Esophagus squamous epithelium (tissue), 5 donors: ENCODE data around the gene CEACAM16. TPM values are rescaled to one million over a fixed set of nuclear protein-coding genes. Genes with fewer than 3 reads are reported as not detected.
A peak's percentile ranks its signal among the peaks of the same experiment; 100 is the strongest.

Experiments used
- DNase-seq: peaks from one replicate; lab custom pipeline; 2025; lab: John Stamatoyannopoulos, UW
- H3K27ac ChIP-seq, 4 donors: fragments of 200-600 bp; sonication (generic); one replicate each; pipeline ENCODE4 v1.5.1; 2016 to 2019; ENCODE audit warnings: mild to moderate bottlenecking in 1 of 4
- H3K27me3 ChIP-seq, 4 donors: fragments of 200-600 bp; sonication (generic); 1 replicate in 3 of 4; 2 replicates in 1 of 4; pipeline versions ENCODE4 v1.5.1 to v1.6.0; 2017 to 2021; ENCODE audit warnings: antibody characterized with exemption in 1 of 4
- H3K36me3 ChIP-seq, 3 donors: fragments of 200-600 bp; sonication (generic); one replicate each; pipeline ENCODE4 v1.5.1; 2016 to 2019
- H3K4me1 ChIP-seq, 3 donors: fragments of 200-600 bp; sonication (generic); one replicate each; pipeline ENCODE4 v1.5.1; 2017 to 2019
- H3K4me3 ChIP-seq, 4 donors: fragments of 200-600 bp; sonication (generic); 1 replicate in 3 of 4; 2 replicates in 1 of 4; pipeline ENCODE4 v1.5.1; 2016 to 2019; ENCODE audit warnings: mild to moderate bottlenecking in 2 of 4, moderate library complexity in 1 of 4
- H3K9me3 ChIP-seq, 3 donors: fragments of 200-600 bp; sonication (generic); one replicate each; pipeline ENCODE4 v1.5.1; 2016 to 2019
- POLR2A ChIP-seq, 4 donors: fragments of 450-650 bp; IDR thresholded peaks; one replicate each; pipeline ENCODE4 v1.6.1; 2017; ENCODE audit warnings: antibody characterized with exemption in 4 of 4, mild to moderate bottlenecking in 4 of 4, moderate library complexity in 3 of 4
- WGBS, 2 donors: methylation state at CpG; one replicate each; pipeline ENCODE4 v1.1.5; 2018; 5-methylcytosine and 5-hydroxymethylcytosine counted together
- intact Hi-C: fragments of 100-400 bp; cut with DNase I; formaldehyde crosslinking; loops from one replicate; pipeline ENCODE4 v1.15.0; 2022
- total RNA-seq, 4 donors: library from RNA; depleted of rRNA; stranded (reverse); fragments of >200 nt; gene quantifications; one replicate each; pipeline ENCODE4 v1.1.0, GENCODE V29; 2016
- TF ChIP-seq, protein P1 (sequence below), 6 experiments: fragments of 450-650 bp in 4 of 6; fragments of 200-600 bp in 2 of 6; sonication (generic) in 2 of 6; IDR thresholded peaks; one replicate each; pipeline ENCODE4 v1.5.1; 2016 to 2019; ENCODE audit warnings: antibody characterized with exemption in 6 of 6, mild to moderate bottlenecking in 4 of 6, moderate library complexity in 4 of 6
- donor health status: DM: yes; HTN: yes; CAD: no.

The CEACAM16 gene
- total RNA-seq, 4 donors from 2014 or later: not detected

DNA sequence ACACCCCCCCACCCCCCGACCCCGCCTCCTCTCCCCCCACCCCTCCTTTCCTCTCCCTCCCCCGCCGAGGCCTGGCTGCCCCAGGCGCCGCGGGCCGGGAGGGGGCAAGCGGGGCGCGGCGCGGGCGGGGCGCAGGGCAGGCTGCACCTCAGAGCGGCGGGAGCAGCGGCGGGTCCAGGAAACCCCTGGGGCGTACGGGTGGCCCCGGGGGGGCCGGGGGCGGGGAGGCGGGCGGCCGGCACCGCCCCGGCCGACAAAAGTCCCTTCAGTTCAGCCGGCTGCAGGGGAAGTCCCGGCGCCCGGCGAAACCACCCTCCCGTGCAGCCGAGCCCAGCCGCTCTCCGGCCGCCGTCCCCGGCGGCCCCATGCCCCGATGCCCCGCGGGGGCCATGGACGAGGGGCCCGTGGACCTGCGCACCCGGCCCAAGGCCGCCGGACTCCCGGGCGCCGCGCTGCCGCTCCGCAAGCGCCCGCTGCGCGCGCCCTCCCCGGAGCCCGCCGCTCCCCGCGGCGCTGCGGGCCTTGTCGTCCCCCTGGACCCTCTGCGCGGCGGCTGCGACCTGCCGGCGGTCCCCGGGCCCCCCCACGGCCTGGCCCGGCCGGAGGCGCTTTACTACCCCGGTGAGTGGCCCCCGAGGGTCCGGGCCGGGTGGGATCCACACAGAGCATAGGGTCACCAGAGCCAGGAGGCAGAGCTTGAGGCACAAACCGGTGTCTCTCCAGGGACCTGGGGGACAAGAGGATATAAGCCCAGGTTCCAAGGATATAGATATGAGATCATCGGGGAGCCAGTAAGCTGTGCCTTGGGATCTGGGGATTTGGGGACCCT lies 49.7 kb downstream of the CEACAM16 start, which contains the start of gene BCL3:
Gene BCL3, plus strand, starts transcription at position 283 of the 829 bp plus-strand sequence. Its CDS starts 83 bp downstream, at position 366.
- Histone ChIP-seq H3K36me3 (peaks cover 0 to 25% (median 6%) of the 10 kb centered on the region in 3 donors), H3K4me3 (peak within 1 kb of the TSS; percentile 70 to 92 (median 76)), H3K9me3 (no peaks in the 10 kb centered on the region), H3K27me3 (no peaks in the 10 kb centered on the region), H3K4me1 (peaks cover 61 to 95% (median 68%) of the 10 kb centered on the region in 3 donors), H3K27ac (peak within 1 kb of the TSS; percentile 97 to 100 (median 98))
- 0 to 7% methylated on average over 2 to 4 of the region's 88 CpGs for WGBS, 2 donors
- DNase-seq: no peak
- intact Hi-C loops: no loop called here
- TF ChIP-seq, protein P1, sequence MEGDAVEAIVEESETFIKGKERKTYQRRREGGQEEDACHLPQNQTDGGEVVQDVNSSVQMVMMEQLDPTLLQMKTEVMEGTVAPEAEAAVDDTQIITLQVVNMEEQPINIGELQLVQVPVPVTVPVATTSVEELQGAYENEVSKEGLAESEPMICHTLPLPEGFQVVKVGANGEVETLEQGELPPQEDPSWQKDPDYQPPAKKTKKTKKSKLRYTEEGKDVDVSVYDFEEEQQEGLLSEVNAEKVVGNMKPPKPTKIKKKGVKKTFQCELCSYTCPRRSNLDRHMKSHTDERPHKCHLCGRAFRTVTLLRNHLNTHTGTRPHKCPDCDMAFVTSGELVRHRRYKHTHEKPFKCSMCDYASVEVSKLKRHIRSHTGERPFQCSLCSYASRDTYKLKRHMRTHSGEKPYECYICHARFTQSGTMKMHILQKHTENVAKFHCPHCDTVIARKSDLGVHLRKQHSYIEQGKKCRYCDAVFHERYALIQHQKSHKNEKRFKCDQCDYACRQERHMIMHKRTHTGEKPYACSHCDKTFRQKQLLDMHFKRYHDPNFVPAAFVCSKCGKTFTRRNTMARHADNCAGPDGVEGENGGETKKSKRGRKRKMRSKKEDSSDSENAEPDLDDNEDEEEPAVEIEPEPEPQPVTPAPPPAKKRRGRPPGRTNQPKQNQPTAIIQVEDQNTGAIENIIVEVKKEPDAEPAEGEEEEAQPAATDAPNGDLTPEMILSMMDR (IDR thresholded peaks at IDR 0.05): peak in 2 of 6 experiments; percentile 16 to 18
- peak in 2 of 4 donors; percentile 55 to 63 for TF ChIP-seq POLR2A (IDR thresholded peaks at IDR 0.05)

DNA sequence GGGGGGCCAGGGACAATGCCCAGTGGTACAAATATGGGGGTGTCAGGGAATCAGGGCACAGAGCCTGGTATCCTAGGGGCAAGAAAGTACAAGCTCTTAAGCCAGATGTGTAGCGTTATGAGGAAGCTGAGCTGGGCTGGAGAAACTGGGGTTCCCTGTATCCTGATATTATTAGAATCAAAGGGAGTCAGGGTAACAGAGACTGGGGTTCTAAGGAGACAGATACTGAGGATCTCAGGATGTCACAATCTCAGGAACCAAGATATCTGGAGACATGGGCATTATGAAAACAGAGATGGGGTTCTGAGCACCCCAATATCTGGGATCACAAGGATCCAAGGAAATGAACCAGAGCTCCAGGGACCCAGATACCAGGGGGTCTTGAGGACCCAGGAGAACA lies 50.3 kb downstream of the CEACAM16 start:
- no peaks in the 10 kb centered on the region for H3K27me3 ChIP-seq
- 0 to 8% methylated on average over 1 of the region's 1 CpG for WGBS, 2 donors
- no peaks in the 10 kb centered on the region for H3K9me3 ChIP-seq
- peaks cover 0 to 25% (median 6%) of the 10 kb centered on the region in 3 donors for H3K36me3 ChIP-seq
- peak overlapping the region; percentile 70 to 92 (median 76) for H3K4me3 ChIP-seq
- DNase-seq: no peak
- H3K4me1 ChIP-seq: peaks cover 61 to 95% (median 64%) of the 10 kb centered on the region in 3 donors
- TF ChIP-seq, protein P1 (IDR thresholded peaks at IDR 0.05): no peak
- no peak for TF ChIP-seq POLR2A (IDR thresholded peaks at IDR 0.05)
- peak overlapping the region; percentile 97 to 100 (median 98) for H3K27ac ChIP-seq
- intact Hi-C loops: no loop called here

DNA sequence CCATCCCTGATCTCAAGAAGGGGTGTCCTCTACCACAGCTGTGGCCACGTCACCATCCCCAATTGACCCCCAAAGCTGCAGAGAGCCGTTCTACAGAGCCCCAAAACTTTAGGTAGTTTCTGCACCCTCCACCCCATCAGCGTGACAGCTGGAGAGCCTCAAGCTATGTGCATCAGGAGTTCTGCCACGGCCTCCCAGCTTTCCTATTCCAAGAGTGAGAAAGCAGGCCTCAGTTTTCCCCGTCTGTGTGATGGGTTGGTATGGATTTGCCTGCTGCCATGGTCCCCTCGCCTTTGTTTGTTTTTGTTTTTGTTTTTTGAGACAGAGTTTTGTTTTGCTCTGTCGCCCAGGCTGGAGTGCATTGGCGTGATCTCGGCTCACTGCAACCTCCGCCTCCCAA lies 51.0 kb downstream of the CEACAM16 start:
- peak overlapping the region; percentile 97 to 100 (median 98) for H3K27ac ChIP-seq
- no peak for TF ChIP-seq POLR2A (IDR thresholded peaks at IDR 0.05)
- TF ChIP-seq, protein P1 (IDR thresholded peaks at IDR 0.05): no peak
- peak overlapping the region; percentile 70 to 92 (median 76) for H3K4me3 ChIP-seq
- H3K36me3 ChIP-seq: peaks cover 0 to 29% (median 9%) of the 10 kb centered on the region in 3 donors
- H3K27me3 ChIP-seq: no peaks in the 10 kb centered on the region
- DNase-seq: no peak
- H3K4me1 ChIP-seq: peaks cover 61 to 95% (median 64%) of the 10 kb centered on the region in 3 donors
- no peaks in the 10 kb centered on the region for H3K9me3 ChIP-seq
- 24 to 49% methylated on average over 10 of the region's 10 CpGs for WGBS, 2 donors
- intact Hi-C loops: no loop called here

DNA sequence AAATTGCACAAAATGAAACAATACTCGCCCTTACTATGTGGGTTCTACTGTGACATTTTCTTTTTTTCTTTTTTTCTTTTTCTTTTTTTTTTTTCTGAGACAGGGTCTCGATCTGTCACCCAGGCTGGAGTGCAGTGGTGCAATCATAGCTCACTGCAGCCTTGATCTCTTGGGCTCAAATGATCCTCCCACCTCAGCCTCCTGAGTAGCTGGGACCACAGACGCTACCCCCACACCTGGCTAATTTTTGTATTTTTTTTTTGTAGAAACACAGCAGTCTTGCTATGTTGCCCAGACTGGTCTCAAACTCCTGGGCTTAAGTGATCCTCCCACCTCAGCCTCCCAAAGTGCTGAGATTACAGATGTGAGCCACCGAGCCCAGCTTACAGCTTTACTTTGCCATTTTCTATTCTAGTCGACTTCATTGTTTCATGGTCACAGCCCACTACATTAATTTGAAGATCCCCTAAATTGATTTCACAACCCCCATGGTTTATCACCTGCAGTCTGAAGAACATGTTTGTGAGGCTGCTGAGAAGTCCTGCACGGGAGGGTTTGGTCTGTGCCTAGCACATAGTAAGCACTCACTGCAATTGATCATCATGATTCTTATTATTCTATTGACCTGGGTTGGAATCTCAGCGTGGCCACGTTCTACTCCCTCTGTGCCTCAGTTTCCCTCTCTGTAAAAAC lies 53.3 kb downstream of the CEACAM16 start:
- Histone ChIP-seq H3K4me1 (peaks cover 64 to 95% (median 66%) of the 10 kb centered on the region in 3 donors), H3K36me3 (peaks cover 10 to 52% (median 22%) of the 10 kb centered on the region in 3 donors), H3K9me3 (no peaks in the 10 kb centered on the region), H3K27me3 (no peaks in the 10 kb centered on the region), H3K4me3 (peak overlapping the region in 3 of 4 donors; percentile 48 to 70 (median 69)), H3K27ac (peak overlapping the region; percentile 90 to 100 (median 95))
- intact Hi-C loops: no loop called here
- TF ChIP-seq, protein P1 (IDR thresholded peaks at IDR 0.05): no peak
- TF ChIP-seq POLR2A (IDR thresholded peaks at IDR 0.05): no peak
- no peak for DNase-seq
- 44 to 58% methylated on average over 8 of the region's 8 CpGs for WGBS, 2 donors
